GM12875 (cell line): Measurements from ENCODE around the gene PLCL2.

Experiments
- H3K4me3 ChIP-seq: one replicate; pipeline ENCODE4 v1.5.1; 2011; ENCODE audit warnings: low read depth, low read length, control low read depth
- TF ChIP-seq, protein P1 (sequence below): IDR thresholded peaks from 2 replicates; pipeline ENCODE4 v1.5.1; 2011; ENCODE audit warnings: low read depth, mild to moderate bottlenecking, control low read depth, inconsistent platforms, low read length, moderate library complexity, borderline replicate concordance; ENCODE audit not compliant: insufficient read depth

The PLCL2 gene

DNA sequence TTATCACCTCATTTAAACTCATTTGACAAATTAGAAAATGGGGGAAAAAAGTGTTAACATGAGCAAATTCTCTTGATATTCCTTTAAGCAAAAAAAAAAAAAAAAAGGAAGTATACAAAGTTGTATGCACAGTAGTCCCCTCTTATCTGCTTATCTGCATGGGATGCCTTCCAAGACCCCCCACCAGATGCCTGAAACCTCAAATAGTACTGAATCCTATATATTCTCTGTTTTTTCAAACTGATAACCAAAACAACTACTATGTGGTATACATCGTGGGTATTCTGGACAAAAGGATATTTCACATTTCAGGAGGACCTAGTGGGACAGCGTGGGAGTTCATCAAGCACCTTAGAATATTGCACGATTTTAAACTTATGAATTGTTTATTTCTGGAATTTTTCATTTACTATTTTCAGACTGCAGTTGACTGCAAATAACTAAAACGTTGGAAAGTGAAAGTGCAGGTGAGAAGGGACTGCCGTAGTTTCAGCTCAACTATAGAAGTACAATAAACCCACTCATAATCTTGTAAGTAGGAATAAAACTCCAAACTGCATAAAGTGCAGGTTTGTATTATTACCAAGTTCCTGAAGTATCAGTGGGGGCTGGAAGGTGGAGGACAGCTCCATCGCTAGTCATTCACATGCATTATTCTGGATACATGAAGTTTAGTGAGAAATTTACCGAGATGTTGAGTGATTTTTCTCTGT lies 43.6 kb upstream of the PLCL2 start:
- H3K4me3 ChIP-seq, result no peak overlapping the region
- TF ChIP-seq, protein P1, sequence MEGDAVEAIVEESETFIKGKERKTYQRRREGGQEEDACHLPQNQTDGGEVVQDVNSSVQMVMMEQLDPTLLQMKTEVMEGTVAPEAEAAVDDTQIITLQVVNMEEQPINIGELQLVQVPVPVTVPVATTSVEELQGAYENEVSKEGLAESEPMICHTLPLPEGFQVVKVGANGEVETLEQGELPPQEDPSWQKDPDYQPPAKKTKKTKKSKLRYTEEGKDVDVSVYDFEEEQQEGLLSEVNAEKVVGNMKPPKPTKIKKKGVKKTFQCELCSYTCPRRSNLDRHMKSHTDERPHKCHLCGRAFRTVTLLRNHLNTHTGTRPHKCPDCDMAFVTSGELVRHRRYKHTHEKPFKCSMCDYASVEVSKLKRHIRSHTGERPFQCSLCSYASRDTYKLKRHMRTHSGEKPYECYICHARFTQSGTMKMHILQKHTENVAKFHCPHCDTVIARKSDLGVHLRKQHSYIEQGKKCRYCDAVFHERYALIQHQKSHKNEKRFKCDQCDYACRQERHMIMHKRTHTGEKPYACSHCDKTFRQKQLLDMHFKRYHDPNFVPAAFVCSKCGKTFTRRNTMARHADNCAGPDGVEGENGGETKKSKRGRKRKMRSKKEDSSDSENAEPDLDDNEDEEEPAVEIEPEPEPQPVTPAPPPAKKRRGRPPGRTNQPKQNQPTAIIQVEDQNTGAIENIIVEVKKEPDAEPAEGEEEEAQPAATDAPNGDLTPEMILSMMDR, result no peak

DNA sequence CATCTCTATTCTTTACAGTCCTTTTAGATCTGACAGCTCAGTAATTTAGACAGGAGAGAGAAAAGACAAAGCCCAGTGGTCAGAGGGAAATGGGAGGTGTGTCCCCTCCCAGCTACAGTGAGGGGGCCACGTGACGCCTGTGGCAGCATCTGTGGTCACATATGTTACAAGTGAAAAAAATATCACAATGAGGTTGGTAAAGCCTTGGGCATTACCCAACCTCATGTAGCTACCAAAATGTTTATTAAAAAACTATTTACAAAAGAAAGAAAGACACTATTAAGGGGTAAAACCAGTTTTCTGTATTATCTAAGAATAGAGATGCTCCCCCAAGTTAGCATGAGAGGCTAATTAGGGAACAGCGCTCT lies 42.9 kb upstream of the PLCL2 start:
- no peak overlapping the region for H3K4me3 ChIP-seq
- TF ChIP-seq, protein P1, result no peak

DNA sequence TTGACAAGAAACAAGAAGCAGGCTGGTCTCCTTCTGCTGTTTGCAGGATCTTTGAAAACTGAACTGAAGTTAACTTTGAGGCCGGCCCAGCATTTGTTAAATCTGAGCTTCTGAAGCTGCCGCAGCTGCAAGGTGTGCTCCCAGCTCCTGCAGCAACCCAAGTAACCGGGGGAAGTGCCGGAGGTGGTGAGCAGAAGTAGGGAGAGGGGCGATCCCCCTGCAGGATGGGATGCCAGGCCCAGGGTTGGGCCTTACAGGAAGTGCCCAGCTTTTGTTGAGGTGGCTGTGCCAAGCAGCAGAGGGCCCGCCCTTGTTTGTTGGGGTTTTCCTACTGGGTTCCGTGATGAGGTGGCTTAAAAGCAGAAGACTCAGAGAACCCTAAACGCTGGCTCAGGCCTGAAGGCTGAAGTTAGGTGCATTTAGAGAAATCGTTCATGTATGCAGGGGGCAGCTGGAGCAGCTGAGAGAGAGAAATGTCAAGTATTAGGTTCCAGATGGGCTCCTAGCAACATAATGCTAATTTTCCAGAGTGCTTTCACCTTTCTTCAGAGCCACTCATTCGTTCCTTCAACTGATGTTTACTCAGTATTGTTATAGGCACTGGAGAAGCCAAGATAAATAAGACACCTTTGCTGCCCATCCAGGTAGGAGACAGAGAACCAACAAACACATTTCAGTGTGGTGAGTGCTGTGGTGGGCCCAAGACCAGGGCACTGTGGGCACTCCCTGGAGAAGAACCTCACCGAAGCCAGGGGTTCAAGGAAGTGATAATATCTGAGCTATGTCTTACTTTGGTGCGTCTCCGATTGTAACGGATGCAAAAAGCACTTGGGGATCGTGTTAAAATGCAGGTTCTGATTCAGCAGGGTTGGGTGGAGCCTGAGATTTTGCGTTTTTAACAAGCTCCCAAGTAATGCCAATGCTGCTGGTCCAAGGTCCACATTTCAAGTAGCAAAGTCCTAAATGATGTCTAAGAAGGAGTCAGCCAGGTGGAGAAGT lies 42.2 kb upstream of the PLCL2 start:
- TF ChIP-seq, protein P1, result no peak
- peak overlapping the region; percentile 39 for H3K4me3 ChIP-seq

DNA sequence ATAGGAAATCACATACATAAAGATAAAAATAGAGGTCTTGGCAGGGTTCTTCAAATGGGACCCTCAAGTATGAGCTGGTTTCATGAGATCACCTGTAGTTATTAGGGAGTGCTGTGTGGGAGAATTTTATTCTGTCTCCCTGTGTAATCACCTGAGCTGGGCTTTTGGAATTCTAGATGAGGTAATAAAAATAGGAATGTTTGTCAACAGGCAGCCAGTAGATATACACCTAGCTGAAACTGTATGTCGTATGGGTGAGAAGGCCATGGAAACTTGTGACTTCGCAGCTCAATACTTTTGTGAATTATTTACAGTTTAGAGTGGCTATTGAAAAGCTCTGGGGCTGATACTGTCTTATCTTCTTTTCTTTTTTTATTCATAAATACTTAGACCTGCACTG lies 40.5 kb upstream of the PLCL2 start:
- no peak overlapping the region for H3K4me3 ChIP-seq
- TF ChIP-seq, protein P1, result no peak

DNA sequence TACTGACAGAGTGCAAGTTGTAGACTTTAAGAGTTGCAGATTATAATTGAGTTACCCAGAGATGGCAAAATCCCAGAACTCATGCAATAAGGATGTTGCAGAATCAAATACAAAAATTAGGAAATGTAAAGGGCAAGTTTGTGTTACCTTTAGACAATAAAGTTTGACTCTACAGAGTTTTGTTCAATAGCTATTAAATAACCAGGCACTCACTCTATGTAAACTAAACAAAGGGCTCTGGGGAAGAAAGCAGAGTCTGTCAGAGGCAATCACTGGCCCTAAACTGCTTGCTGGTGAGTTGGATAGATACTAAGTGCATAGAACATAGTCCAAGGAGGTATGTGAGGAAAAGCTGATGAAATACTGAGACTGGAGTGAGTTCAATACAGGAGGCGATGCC lies 40.0 kb upstream of the PLCL2 start:
- no peak overlapping the region for H3K4me3 ChIP-seq
- TF ChIP-seq, protein P1, result no peak

DNA sequence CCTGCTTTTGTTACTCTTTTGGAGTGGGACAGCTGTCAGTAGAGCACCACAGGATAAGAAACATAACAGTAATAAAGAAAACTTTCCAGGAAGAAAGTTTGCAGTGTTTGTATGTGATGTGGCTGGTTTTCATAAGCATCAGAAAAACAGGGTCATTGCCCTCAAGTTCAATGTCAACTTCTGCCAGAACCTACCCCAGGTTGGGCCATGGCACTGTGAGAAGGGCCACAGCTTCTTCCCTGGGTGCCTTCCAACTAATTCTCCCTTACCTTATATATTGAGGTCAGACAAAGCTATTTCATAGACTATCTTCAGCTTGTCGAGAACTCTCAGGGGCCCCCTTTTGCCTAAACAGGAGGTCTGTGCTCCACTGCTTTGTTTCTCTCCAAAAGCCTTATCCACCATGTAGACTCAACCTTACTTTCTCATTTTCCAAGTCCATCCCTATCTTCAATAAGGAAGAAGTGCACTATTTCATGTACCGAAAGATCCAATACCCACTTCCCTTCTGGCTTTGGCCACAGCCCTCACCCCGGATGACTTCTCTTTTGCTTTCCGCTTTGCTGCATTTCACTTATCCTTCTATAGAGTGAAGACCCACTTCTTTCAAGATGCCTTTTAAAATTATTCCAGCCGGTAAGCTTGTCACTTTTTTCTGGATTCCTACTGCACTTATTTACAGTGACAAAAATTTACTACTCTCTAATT lies 38.2 kb upstream of the PLCL2 start:
- H3K4me3 ChIP-seq, result no peak overlapping the region
- TF ChIP-seq, protein P1, result no peak
